Ovary (tissue), 9 donors: ENCODE results near the gene TLR9. TPM values are rescaled to one million over a fixed set of nuclear protein-coding genes. Genes with fewer than 3 reads are reported as not detected.

Experiments
- DNase-seq, 5 donors: peaks; one replicate each; pipeline ENCODE4 v3.0.0-alpha.2; 2019 to 2020
- H3K27ac ChIP-seq, 2 donors: fragments of 200-600 bp; one replicate each; pipeline versions ENCODE4 v1.5.1 to v1.8.0; 2019 to 2022
- H3K27me3 ChIP-seq: fragments of 200-600 bp; one replicate; pipeline ENCODE4 v1.8.0; 2022
- H3K36me3 ChIP-seq: fragments of 200-600 bp; sonication (generic); one replicate; pipeline ENCODE4 v1.5.1; 2019
- H3K4me1 ChIP-seq: one replicate; pipeline ENCODE4 v1.8.1; 2013; ENCODE audit warnings: mild to moderate bottlenecking, moderate library complexity; ENCODE audit not compliant: insufficient read depth
- H3K4me3 ChIP-seq: fragments of 200-600 bp; sonication (generic); one replicate; pipeline ENCODE4 v1.5.1; 2017
- H3K9me3 ChIP-seq, 2 donors: fragments of 200-600 bp in 1 of 2; sonication (generic) in 1 of 2; one replicate each; pipeline versions ENCODE4 v1.5.1 to v1.8.1; 2013 to 2019; ENCODE audit warnings: mild to moderate bottlenecking in 1 of 2, moderate library complexity in 1 of 2
- EP300 ChIP-seq: sonication (generic); formaldehyde crosslinking; IDR thresholded peaks from one replicate; pipeline ENCODE4 v1.6.1; 2017; ENCODE audit warnings: antibody characterized with exemption
- POLR2A ChIP-seq: fragments of 450-650 bp; IDR thresholded peaks from one replicate; pipeline ENCODE4 v1.6.1; 2017; ENCODE audit warnings: antibody characterized with exemption, mild to moderate bottlenecking, moderate library complexity
- WGBS, 3 donors: extraction: QIAGEN DNeasy Blood & Tissue Kit in 1 of 3; methylation state at CpG; one replicate each; pipeline versions ENCODE4 v1.1.5 to v1.1.7; 2013 to 2017; 5-methylcytosine and 5-hydroxymethylcytosine counted together
- intact Hi-C, 4 donors: fragments of 100-400 bp; cut with DNase I; formaldehyde crosslinking; loops; one replicate each; pipeline versions ENCODE4 v1.11.0 to v1.15.1; 2022 to 2023
- polyA plus RNA-seq, 2 donors: library from polyadenylated mRNA; stranded (reverse); fragments of 200-250 nt in 1 of 2; fragments of 350-450 nt in 1 of 2; fragmentation: Illumina TruSeq in 1 of 2; extraction: RNeasy Lipid Tissue Mini Kit (QIAGEN cat#74804) in 1 of 2; gene quantifications; one replicate each; pipeline ENCODE4 v1.2.3, GENCODE V29; 2013 to 2014
- total RNA-seq, 7 donors: library from RNA; depleted of rRNA in 2 of 7; stranded (reverse); fragments of >200 nt in 2 of 7; fragmentation: NEBNext Ultra II Directional in 3 of 7; extraction: Animal tissue kit (Norgen Biotek cat#: 25700) in 3 of 7; gene quantifications; one replicate each; pipeline versions ENCODE4 v1.1.0 to v1.2.4, GENCODE V29; 2016 to 2023
- TF ChIP-seq, protein P1 (sequence below), 3 donors: fragments of 450-650 bp in 2 of 3; fragments of 200-600 bp in 1 of 3; IDR thresholded peaks; one replicate each; pipeline versions ENCODE4 v1.5.1 to v1.8.0; 2016 to 2022; ENCODE audit warnings: antibody characterized with exemption in 3 of 3, mild to moderate bottlenecking in 1 of 3
- donor health status: DM: no; HTN: no; CAD: no; lungs with moderate emphysema.
- donor health status: DM: no; HTN: no; CAD: no.
- donor health status: Bipolar disorder and iron deficiency.
- donor health status: DM: yes; HTN: yes; CAD: no.
- donor health status: DM: no; HTN: no; CAD: no.
- donor health status: DM: yes; HTN: yes; CAD: no.

Gene TLR9
- total and polyA plus RNA-seq, 9 donors, result 0.15 to 1.5 (median 0.58) TPM; not detected in 2

GRCh38 chr3:52197842-52198625 is 27.4 kb downstream of the TLR9 start, which contains the start of gene ALAS1:
TSS of gene ALAS1 (plus strand) at chr3:52198160. CDS start at chr3:52199242, 1,082 bp downstream.
- TF ChIP-seq POLR2A (peak; percentile 77), EP300 (no peak)
- TF ChIP-seq, protein P1, sequence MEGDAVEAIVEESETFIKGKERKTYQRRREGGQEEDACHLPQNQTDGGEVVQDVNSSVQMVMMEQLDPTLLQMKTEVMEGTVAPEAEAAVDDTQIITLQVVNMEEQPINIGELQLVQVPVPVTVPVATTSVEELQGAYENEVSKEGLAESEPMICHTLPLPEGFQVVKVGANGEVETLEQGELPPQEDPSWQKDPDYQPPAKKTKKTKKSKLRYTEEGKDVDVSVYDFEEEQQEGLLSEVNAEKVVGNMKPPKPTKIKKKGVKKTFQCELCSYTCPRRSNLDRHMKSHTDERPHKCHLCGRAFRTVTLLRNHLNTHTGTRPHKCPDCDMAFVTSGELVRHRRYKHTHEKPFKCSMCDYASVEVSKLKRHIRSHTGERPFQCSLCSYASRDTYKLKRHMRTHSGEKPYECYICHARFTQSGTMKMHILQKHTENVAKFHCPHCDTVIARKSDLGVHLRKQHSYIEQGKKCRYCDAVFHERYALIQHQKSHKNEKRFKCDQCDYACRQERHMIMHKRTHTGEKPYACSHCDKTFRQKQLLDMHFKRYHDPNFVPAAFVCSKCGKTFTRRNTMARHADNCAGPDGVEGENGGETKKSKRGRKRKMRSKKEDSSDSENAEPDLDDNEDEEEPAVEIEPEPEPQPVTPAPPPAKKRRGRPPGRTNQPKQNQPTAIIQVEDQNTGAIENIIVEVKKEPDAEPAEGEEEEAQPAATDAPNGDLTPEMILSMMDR (IDR thresholded peaks at IDR 0.05), result peak in 2 of 3 donors; percentile 23 to 55
- Histone ChIP-seq H3K36me3 (no peaks in the 10 kb centered on the region), H3K27me3 (no peaks in the 10 kb centered on the region), H3K4me3 (peak within 1 kb of the TSS; percentile 80), H3K9me3 (no peaks in the 10 kb centered on the region), H3K27ac (peak within 1 kb of the TSS; percentile 36 to 64), H3K4me1 (peaks cover 17% of the 10 kb centered on the region)
- WGBS, 3 donors, result 0% methylated on average over 70 to 71 of the region's 71 CpGs
- peak; percentile 90 to 97 (median 95) for DNase-seq
- intact Hi-C loops, result no loop called here

- no peaks in the 10 kb centered on the region for H3K9me3 ChIP-seq
- DNase-seq, result peak in 1 of 5 donors; percentile 37
- no peaks in the 10 kb centered on the region for H3K27me3 ChIP-seq
- no peaks in the 10 kb centered on the region for H3K36me3 ChIP-seq
- 46 to 53% (median 46%) methylated on average over 10 of the region's 10 CpGs for WGBS, 3 donors
- peaks cover 19% of the 10 kb centered on the region for H3K4me1 ChIP-seq
- no peak overlapping the region for H3K27ac ChIP-seq
- H3K4me3 ChIP-seq, result peak overlapping the region; percentile 80
- TF ChIP-seq, protein P1 (IDR thresholded peaks at IDR 0.05), result no peak
- no peak for TF ChIP-seq EP300
- no peak for TF ChIP-seq POLR2A
- intact Hi-C loops, result no loop called here
Measured at GRCh38 chr3:52197499-52197841, 28.0 kb downstream of the TLR9 start.

- Histone ChIP-seq H3K36me3 (no peaks in the 10 kb centered on the region), H3K27ac (no peak overlapping the region), H3K4me3 (no peak overlapping the region), H3K9me3 (no peaks in the 10 kb centered on the region), H3K4me1 (peaks cover 19% of the 10 kb centered on the region), H3K27me3 (no peaks in the 10 kb centered on the region)
- WGBS, 3 donors, result 59 to 71% (median 68%) methylated on average over 3 of the region's 3 CpGs
- no peak for TF ChIP-seq EP300
- intact Hi-C loops, result no loop called here
- DNase-seq, result peak in 2 of 5 donors; percentile 48 to 53
Measured at GRCh38 chr3:52196977-52197376, 28.5 kb downstream of the TLR9 start.

DNA sequence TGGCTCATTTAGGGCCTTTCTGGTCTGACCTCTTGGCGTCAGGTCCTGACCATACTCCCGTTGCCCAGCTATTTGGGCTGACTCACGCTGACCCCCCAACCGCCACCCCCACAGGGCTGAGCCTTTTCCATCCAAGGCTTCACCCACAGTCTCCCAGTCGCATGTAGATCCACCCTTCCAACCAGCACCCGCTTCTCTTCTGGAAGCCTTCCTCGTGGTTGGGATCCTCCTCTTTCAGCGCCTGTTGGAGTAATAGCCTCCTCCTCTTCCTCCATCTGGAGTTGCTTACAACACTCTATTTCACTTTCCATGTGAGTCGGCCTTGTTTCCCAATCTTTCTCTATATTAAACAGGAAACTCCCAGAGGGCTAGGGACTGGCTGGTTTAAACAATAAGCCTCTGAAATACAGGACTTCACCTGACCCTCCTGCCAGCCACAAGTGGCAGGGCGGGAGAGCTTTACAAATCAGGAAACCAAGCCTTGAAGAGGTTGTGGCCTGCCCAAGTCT is 29.6 kb downstream of the TLR9 start:
- Histone ChIP-seq H3K27ac (no peak overlapping the region), H3K36me3 (no peaks in the 10 kb centered on the region), H3K27me3 (no peaks in the 10 kb centered on the region), H3K4me3 (no peak overlapping the region), H3K4me1 (peaks cover 24% of the 10 kb centered on the region), H3K9me3 (no peaks in the 10 kb centered on the region)
- DNase-seq, result peak in 1 of 5 donors; percentile 37
- TF ChIP-seq EP300, result no peak
- TF ChIP-seq, protein P1 (IDR thresholded peaks at IDR 0.05), result no peak
- no peak for TF ChIP-seq POLR2A
- 60 to 68% (median 65%) methylated on average over 10 of the region's 10 CpGs for WGBS, 3 donors
- intact Hi-C loops, result no loop called here

DNA sequence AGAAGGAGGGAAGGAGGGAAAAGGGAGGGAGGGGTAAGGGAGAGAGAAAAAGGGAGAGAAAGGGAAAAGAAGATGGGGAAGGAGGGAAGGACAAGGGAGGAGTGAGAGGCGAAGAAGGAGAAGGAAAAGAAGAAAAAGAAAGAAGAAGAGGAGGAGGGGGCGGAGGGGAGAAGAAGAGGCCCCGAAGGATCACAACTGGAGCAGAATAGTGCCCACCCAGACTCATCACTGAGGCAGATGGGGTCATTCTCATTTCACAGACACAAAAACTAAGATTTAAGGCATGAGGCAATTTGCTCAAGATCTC is 30.2 kb downstream of the TLR9 start:
- Histone ChIP-seq H3K4me1 (peaks cover 29% of the 10 kb centered on the region), H3K9me3 (no peaks in the 10 kb centered on the region), H3K4me3 (no peak overlapping the region), H3K27me3 (no peaks in the 10 kb centered on the region), H3K36me3 (no peaks in the 10 kb centered on the region), H3K27ac (peak overlapping the region in 1 of 2 donors; percentile 36)
- 78 to 79% (median 79%) methylated on average over 3 of the region's 3 CpGs for WGBS, 3 donors
- no peak for DNase-seq
- TF ChIP-seq EP300 (no peak), POLR2A (no peak)
- TF ChIP-seq, protein P1 (IDR thresholded peaks at IDR 0.05), result no peak
- intact Hi-C loops, result no loop called here
